ENCODE data around the gene NAA20.

- TF ChIP-seq CTCF (conservative IDR thresholded peaks at IDR 0.05; ENCODE audit: low read depth, low read length) (no peak), EZH2phosphoT487 (IDR thresholded peaks at IDR 0.05; ENCODE audit: borderline replicate concordance, low read length) (no peak)
Observed at GRCh38 chr20:20039752-20040387, 22.7 kb downstream of the NAA20 start.

Measured in PC-3 (cell line).